GM12872 (cell line): ENCODE data around the gene ZNF341.

Source experiments
- CTCF ChIP-seq: IDR thresholded peaks from 3 replicates; pipeline ENCODE4 v1.5.1; 2011; ENCODE audit warnings: low read depth, mild to moderate bottlenecking, low read length, moderate library complexity; ENCODE audit not compliant: insufficient read depth

ZNF341 gene

DNA sequence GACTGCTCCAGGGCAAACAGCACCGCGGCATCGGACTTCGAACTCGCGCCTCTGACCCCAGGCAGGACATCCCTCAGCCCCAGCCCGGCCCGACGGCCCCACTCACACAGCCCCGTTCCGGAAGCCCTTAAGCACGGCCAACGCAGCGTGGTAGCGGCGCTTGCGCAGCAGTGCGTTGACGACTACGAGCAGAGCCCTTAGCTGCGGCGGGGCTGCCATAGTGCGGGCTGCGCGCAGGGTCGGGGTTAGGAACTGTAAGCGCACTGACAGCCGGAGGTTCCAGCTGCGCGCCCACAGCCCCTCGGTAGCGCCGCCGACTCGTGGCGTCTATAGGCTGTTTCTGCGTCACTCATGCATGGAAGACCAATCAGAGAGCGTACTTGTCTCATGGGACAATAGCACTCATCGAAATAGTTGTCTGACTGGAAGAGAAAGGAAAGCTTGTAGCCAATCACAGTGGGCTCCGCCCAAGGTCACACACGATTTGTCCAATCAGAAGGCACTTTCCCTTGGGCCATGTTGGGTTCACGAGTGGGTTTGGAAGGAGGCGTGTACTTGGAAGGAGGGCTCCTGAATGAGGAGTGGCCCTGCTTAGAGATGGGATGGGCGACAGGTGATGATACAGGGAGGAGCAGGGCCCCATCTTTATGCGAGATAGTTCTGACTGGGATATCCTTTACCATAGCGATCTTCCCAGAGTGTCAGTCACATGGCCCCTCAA is 11.6 kb upstream of the ZNF341 start, which contains the start of gene PXMP4:
Gene PXMP4 (minus strand): TSS at position 322 of the 721 bp plus-strand sequence. CDS start 103 bp downstream, at position 219.
- no peak for TF ChIP-seq CTCF

DNA sequence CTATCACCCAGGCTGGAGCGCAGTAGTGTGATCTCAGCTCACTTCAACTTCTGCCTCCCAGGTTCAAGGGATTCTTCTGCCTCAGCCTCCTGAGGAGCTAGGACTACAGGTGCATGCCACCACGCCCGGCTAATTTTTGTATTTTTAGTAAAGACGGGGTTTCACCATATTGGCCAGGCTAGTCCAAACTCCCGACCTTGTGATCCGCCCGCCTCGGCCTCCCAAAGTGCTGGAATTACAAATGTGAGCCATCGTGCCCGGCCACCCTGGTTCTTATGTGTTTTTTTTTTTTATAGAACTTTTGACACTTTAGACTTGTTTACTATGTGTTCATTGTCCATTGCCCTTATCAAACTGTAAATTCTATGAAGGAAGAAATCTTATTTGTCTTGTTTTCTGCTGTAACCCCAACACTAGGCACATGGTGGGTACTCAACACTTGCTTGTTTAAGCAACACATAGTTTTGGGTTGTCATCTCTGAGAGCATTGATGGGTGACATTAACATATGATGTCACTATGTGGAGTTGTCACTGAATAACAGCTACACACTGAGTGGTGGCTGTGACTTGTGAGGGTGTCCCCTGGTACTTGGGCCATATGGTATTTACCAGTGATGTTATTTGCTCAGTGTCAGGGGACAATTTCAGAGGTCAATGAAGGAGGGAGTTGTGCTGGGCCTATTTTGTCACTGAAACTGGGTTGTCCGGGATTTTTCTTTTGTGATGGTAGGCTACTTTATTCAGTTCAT is 10.2 kb upstream of the ZNF341 start:
- TF ChIP-seq CTCF = no peak

DNA sequence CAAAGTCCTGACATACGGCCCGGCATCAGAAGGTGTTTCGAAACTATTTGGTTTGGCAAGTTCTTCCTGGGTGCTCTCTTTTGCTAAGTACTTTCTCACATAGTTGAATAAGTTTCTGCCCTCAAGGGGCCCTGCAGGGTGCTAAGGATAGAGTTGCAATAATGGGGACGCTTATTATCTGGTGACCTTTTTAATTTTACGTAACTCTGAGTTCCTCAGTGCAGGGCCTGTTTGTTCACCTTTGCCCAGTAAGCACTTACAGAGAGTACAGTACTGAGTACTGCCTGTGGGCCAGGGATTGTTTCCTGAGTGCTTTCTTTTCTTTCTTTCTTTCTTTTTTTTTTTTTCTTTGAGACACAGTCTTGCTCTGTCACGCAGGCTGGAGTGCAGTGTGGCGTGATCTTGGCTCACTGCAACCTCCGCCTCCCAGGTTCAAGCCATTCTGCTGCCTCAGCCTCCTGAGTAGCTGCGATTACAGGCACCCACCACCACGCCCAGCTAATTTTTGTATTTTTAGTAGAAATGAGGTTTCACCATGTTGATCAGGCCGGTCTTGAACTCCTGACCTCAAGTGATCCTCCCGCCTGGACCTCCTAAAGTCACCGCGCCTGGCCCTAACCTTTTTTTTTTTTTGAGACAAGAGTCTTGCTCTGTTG is 7.2 kb upstream of the ZNF341 start:
- TF ChIP-seq CTCF = no peak

- TF ChIP-seq CTCF = no peak
These were observed 6.1 kb upstream of the ZNF341 start for GRCh38 chr20:33725607-33726264.

GRCh38 chr20:33727115-33727479 is 4.7 kb upstream of the ZNF341 start:
- TF ChIP-seq CTCF = no peak

- no peak for TF ChIP-seq CTCF
These were observed 4.0 kb upstream of the ZNF341 start for GRCh38 chr20:33727806-33728205.

GRCh38 chr20:33728463-33728862 is 3.3 kb upstream of the ZNF341 start:
- TF ChIP-seq CTCF = no peak
